HEK293 (cell line): ENCODE results near the gene NELL1.

Experiments used
- CTCF ChIA-PET: fragments of 350-600 bp; formaldehyde crosslinking; extraction: SDS; loops from one replicate; lab custom pipeline; 2021; ENCODE audit warnings: antibody characterized with exemption; lab: Yijun Ruan, JAX
- POLR2A ChIA-PET: fragments of 300-600 bp; formaldehyde crosslinking; extraction: SDS; loops from one replicate; lab custom pipeline; 2020; ENCODE audit warnings: antibody characterized with exemption, inconsistent platforms; lab: Yijun Ruan, JAX
- H3K27ac ChIP-seq: fragments of 200-500 bp; sonication (Bioruptor generic); 2 replicates; pipeline ENCODE4 v1.5.1; 2014; ENCODE audit warnings: low read depth, low read length, control low read depth, inconsistent platforms; ENCODE audit errors: extremely low read depth
- H3K36me3 ChIP-seq, 2 experiments: fragments of 200-500 bp in 1 of 2; sonication (Bioruptor generic) in 1 of 2; 1 replicate in 1 of 2; 2 replicates in 1 of 2; pipeline ENCODE4 v1.5.1; 2014 to 2017; ENCODE audit warnings: inconsistent platforms in 2 of 2, low read length in 2 of 2; ENCODE audit not compliant: control insufficient read depth in 2 of 2, insufficient read depth in 1 of 2
- H3K4me1 ChIP-seq: fragments of 200-500 bp; sonication (Bioruptor generic); 2 replicates; pipeline ENCODE4 v1.5.1; 2014; ENCODE audit warnings: mild to moderate bottlenecking, low read length, inconsistent platforms; ENCODE audit not compliant: control insufficient read depth, insufficient read depth
- H3K4me3 ChIP-seq: 2 replicates; pipeline ENCODE4 v1.5.1; 2011; ENCODE audit warnings: low read depth, mild to moderate bottlenecking, control low read depth, low read length, moderate library complexity
- H3K9me3 ChIP-seq: fragments of 200-500 bp; sonication (Bioruptor generic); 2 replicates; pipeline ENCODE4 v1.5.1; 2014; ENCODE audit warnings: low read depth, low read length, inconsistent platforms; ENCODE audit not compliant: control insufficient read depth, insufficient read depth
- HOXD13 ChIP-seq: sonication (generic); formaldehyde crosslinking; IDR thresholded peaks from 2 replicates; pipeline ENCODE4 v1.8.0; 2022; ENCODE audit warnings: missing genetic modification reagents, borderline replicate concordance
- PBX3 ChIP-seq: sonication (generic); formaldehyde crosslinking; IDR thresholded peaks from 2 replicates; pipeline ENCODE4 v1.8.1; 2022; ENCODE audit warnings: mild to moderate bottlenecking, moderate library complexity, missing genetic modification reagents
- SETDB1 ChIP-seq: IDR thresholded peaks from one replicate; pipeline ENCODE4 v1.6.1; 2017; ENCODE audit warnings: mild to moderate bottlenecking, low read length, moderate library complexity, mixed read lengths; ENCODE audit not compliant: insufficient read length
- ZBTB44 ChIP-seq: fragments of 450-650 bp; IDR thresholded peaks from 2 replicates; pipeline ENCODE4 v1.5.1; 2018; ENCODE audit warnings: missing biosample characterization, mild to moderate bottlenecking, missing genetic modification characterization
- ZNF148 ChIP-seq: fragments of 450-650 bp; formaldehyde crosslinking; IDR thresholded peaks from 2 replicates; pipeline ENCODE4 v1.5.0; 2017; ENCODE audit warnings: missing biosample characterization, missing genetic modification characterization, borderline replicate concordance
- ZNF18 ChIP-seq: fragments of 450-650 bp; formaldehyde crosslinking; IDR thresholded peaks from 2 replicates; pipeline ENCODE4 v1.5.1; 2016; ENCODE audit warnings: missing biosample characterization, missing genetic modification characterization
- ZNF324 ChIP-seq: fragments of 450-650 bp; formaldehyde crosslinking; IDR thresholded peaks from 2 replicates; pipeline ENCODE4 v1.5.1; 2016; ENCODE audit warnings: missing biosample characterization, missing genetic modification characterization
- ZNF335 ChIP-seq: fragments of 450-650 bp; formaldehyde crosslinking; conservative IDR thresholded peaks from 2 replicates; pipeline ENCODE4 v1.5.1; 2016; ENCODE audit warnings: missing biosample characterization, missing genetic modification characterization
- ZNF394 ChIP-seq: fragments of 450-650 bp; formaldehyde crosslinking; IDR thresholded peaks from 2 replicates; pipeline ENCODE4 v1.5.1; 2016; ENCODE audit warnings: missing biosample characterization, missing genetic modification characterization, mild to moderate bottlenecking, moderate library complexity, borderline replicate concordance
- ZNF423 ChIP-seq: fragments of 450-650 bp; formaldehyde crosslinking; IDR thresholded peaks from 2 replicates; pipeline ENCODE4 v1.5.1; 2016; ENCODE audit warnings: missing biosample characterization, missing genetic modification characterization
- ZNF473 ChIP-seq: fragments of 450-650 bp; formaldehyde crosslinking; IDR thresholded peaks from 2 replicates; pipeline ENCODE4 v1.5.1; 2017; ENCODE audit warnings: missing biosample characterization, missing genetic modification characterization
- ZNF529 ChIP-seq: fragments of 450-650 bp; formaldehyde crosslinking; IDR thresholded peaks from 2 replicates; pipeline ENCODE4 v1.5.1; 2017; ENCODE audit warnings: missing genetic modification characterization, missing biosample characterization; ENCODE audit not compliant: insufficient replicate concordance
- ZNF610 ChIP-seq: fragments of 450-650 bp; formaldehyde crosslinking; IDR thresholded peaks from 2 replicates; pipeline ENCODE4 v1.5.1; 2016; ENCODE audit warnings: missing biosample characterization, missing genetic modification characterization, borderline replicate concordance
- ZNF621 ChIP-seq: fragments of 450-650 bp; formaldehyde crosslinking; IDR thresholded peaks from 2 replicates; pipeline ENCODE4 v1.5.1; 2017; ENCODE audit warnings: missing biosample characterization, missing genetic modification characterization
- ZNF658 ChIP-seq: fragments of 450-650 bp; formaldehyde crosslinking; IDR thresholded peaks from 2 replicates; pipeline ENCODE4; 2016; ENCODE audit warnings: missing biosample characterization, missing genetic modification characterization
- ZNF660 ChIP-seq: fragments of 450-650 bp; IDR thresholded peaks from 2 replicates; pipeline ENCODE4 v1.5.1; 2018; ENCODE audit warnings: missing biosample characterization, mild to moderate bottlenecking, missing genetic modification characterization
- ZNF664 ChIP-seq: fragments of 450-650 bp; formaldehyde crosslinking; IDR thresholded peaks from 2 replicates; pipeline ENCODE4 v1.5.1; 2016; ENCODE audit warnings: missing biosample characterization, missing genetic modification characterization
- ZSCAN18 ChIP-seq: fragments of 450-650 bp; formaldehyde crosslinking; IDR thresholded peaks from 2 replicates; pipeline ENCODE4 v1.5.1; 2016; ENCODE audit warnings: missing biosample characterization, missing genetic modification characterization
- ZSCAN23 ChIP-seq: fragments of 450-650 bp; formaldehyde crosslinking; IDR thresholded peaks from 2 replicates; pipeline ENCODE4 v1.5.1; 2016; ENCODE audit warnings: missing biosample characterization, missing genetic modification characterization

NELL1 gene

GRCh38 chr11:21553795-21554194 is 884.4 kb downstream of the NELL1 start:
- H3K36me3 ChIP-seq = no peaks in the 10 kb centered on the region
- ChIA-PET CTCF (interaction anchor here (0.7 kb wide), 1 partner anchor 725 kb away, joined by 3 read pairs; no protein-coding TSS in a partner anchor), POLR2A (no interaction called here)
- H3K9me3 ChIP-seq = no peaks in the 10 kb centered on the region
- TF ChIP-seq ZNF473 (tag by site-specific recombination) = no peak
- TF ChIP-seq ZNF621 (tag by site-specific recombination) = no peak
- TF ChIP-seq ZNF324 = no peak
- no peak for TF ChIP-seq ZNF423
- TF ChIP-seq ZNF658 (tag by site-specific recombination) = no peak
- TF ChIP-seq SETDB1 = no peak
- no peak for TF ChIP-seq ZNF148 (tag by site-specific recombination)
- no peak overlapping the region for H3K4me3 ChIP-seq
- no peak overlapping the region for H3K27ac ChIP-seq
- H3K4me1 ChIP-seq = no peaks in the 10 kb centered on the region

GRCh38 chr11:21554284-21554683 is 884.9 kb downstream of the NELL1 start:
- H3K4me1 ChIP-seq = no peaks in the 10 kb centered on the region
- H3K27ac ChIP-seq = no peak overlapping the region
- TF ChIP-seq PBX3 = no peak
- CTCF ChIA-PET = interaction anchor here (0.7 kb wide), 1 partner anchor 725 kb away, joined by 3 read pairs; no protein-coding TSS in a partner anchor
- no peaks in the 10 kb centered on the region for H3K36me3 ChIP-seq
- no peak overlapping the region for H3K4me3 ChIP-seq
- POLR2A ChIA-PET = no interaction called here
- H3K9me3 ChIP-seq = no peaks in the 10 kb centered on the region

- Histone ChIP-seq H3K4me3 (no peak overlapping the region), H3K27ac (no peak overlapping the region), H3K4me1 (no peaks in the 10 kb centered on the region), H3K9me3 (no peaks in the 10 kb centered on the region), H3K36me3 (no peaks in the 10 kb centered on the region)
- TF ChIP-seq ZNF394 (tag by site-specific recombination) (no peak), ZNF610 (no peak), ZNF529 (tag by site-specific recombination) (no peak), ZNF660 (tag by site-specific recombination) (no peak)
- POLR2A ChIA-PET = no interaction called here
- CTCF ChIA-PET = no interaction called here
Observed at GRCh38 chr11:21556926-21557325, 887.5 kb downstream of the NELL1 start.

- Histone ChIP-seq H3K4me1 (no peaks in the 10 kb centered on the region), H3K4me3 (no peak overlapping the region), H3K36me3 (no peaks in the 10 kb centered on the region), H3K27ac (no peak overlapping the region), H3K9me3 (no peaks in the 10 kb centered on the region)
- ChIA-PET CTCF (no interaction called here), POLR2A (no interaction called here)
- TF ChIP-seq ZBTB44 (tag by site-specific recombination) (no peak), HOXD13 (CRISPR knock-in tag) (no peak), ZNF335 (no peak), ZSCAN18 (tag by site-specific recombination) (no peak), ZSCAN23 (no peak), ZNF18 (tag by site-specific recombination) (no peak), ZNF664 (tag by site-specific recombination) (no peak)
Observed at GRCh38 chr11:21560466-21560975, 891.1 kb downstream of the NELL1 start.
